K562 treated with DMSO at 1 percent for 24 hours (cell line): ENCODE data around the gene C22orf31. TPM values are rescaled to one million over a fixed set of nuclear protein-coding genes. Genes with fewer than 3 reads are reported as not detected.

Source experiments
- total RNA-seq: library from RNA; unstranded; fragments of 300-600 nt; gene quantifications from 2 replicates; pipeline ENCODE4 v1.2.3, GENCODE V29; 2022; ENCODE audit warnings: low read depth; ENCODE audit not compliant: insufficient read depth

The C22orf31 gene
- not detected in 2 replicates for total RNA-seq

DNA sequence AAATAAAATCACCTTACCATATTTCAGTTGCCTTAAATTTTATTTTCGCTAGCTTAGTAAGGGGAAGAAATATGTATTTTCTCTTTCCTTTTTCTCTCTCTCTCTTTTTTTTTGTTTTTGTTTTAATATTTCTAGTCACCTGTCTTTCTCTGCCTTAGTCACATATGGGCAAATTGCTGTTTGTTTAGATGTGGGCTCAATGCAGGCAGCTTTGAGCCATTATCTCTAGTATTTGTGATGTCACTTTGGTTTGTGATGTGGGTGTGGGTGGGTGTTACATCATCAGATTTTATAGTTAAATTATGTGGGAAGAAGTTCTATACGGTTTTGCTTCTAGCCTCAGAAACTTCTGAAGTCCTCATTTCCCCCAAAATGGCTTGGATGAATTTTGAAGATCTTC lies at the start of gene C22orf31:
Gene C22orf31 (minus strand): TSS at position 59 of the 400 bp plus-strand sequence. CDS start 39 bp downstream, at position 20.

DNA sequence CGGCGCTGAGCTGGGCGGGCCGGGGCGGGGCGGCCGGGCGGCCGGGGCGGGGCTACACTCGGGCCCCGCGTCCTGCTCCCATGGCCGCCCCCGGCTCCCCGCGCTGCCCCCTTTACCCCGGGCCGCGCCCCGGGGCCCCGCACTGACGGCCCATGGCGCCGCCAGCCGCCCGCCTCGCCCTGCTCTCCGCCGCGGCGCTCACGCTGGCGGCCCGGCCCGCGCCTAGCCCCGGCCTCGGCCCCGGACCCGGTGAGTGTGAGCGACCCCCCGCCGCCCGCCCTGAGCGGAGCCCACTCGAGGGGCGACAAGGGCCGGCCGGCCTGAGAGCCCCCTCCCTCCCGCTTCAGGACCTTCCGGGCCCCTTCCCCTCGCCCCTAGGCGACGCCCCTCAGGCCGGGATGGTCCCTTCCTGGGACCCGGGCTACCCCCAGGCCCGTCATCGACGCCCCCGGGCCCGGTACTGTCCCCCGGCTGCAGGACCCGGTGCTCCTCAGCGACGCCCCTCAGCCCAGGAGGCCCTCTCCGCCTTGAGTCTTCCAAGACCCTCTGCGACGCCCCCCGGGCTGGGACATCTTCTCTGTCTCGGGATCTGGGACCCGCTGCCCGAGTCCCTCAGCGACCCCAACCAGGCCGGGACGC lies 11.5 kb upstream of the C22orf31 start, which contains the start of gene KREMEN1:
Gene KREMEN1 (plus strand): TSS at position 57 of the 639 bp plus-strand sequence. CDS start 96 bp downstream, at position 153.

Other genes starting within 250 kb of the C22orf31 start
- 3.6 and 4.3 TPM in 2 replicates for gene ZNRF3, start 178.3 kb downstream of the C22orf31 start, total RNA-seq
- gene KREMEN1, start 11.2 kb upstream of the C22orf31 start, total RNA-seq, result 15.8 and 16.7 TPM in 2 replicates
- gene EMID1, start 144.1 kb upstream of the C22orf31 start, total RNA-seq, result 50.7 and 57.1 TPM in 2 replicates
- gene RHBDD3, start 206.2 kb upstream of the C22orf31 start, total RNA-seq, result 34.9 and 43.6 TPM in 2 replicates
- 164 and 181 TPM in 2 replicates for gene EWSR1, start 206.4 kb upstream of the C22orf31 start, total RNA-seq
- 25.4 and 25.5 TPM in 2 replicates for gene GAS2L1, start 244.8 kb upstream of the C22orf31 start, total RNA-seq